Measurements from ENCODE around the gene BMP5. TPM values are rescaled to one million over a fixed set of nuclear protein-coding genes. Genes with fewer than 3 reads are reported as not detected.
A peak's percentile ranks its signal among the peaks of the same experiment; 100 is the strongest.

BMP5 gene
- total RNA-seq, 1 donor from 2014 or later, result 13.3 TPM

GRCh38 chr6:55774286-55775028 lies 100.9 kb downstream of the BMP5 start:
- intact Hi-C loops (cut with DNase I), result no loop called here
- Histone ChIP-seq H3K4me1 (peaks cover 7% of the 10 kb centered on the region), H3K36me3 (no peaks in the 10 kb centered on the region), H3K27ac (no peak overlapping the region), H3K27me3 (ENCODE audit: low read depth) (no peaks in the 10 kb centered on the region), H3K4me3 (no peak overlapping the region), H3K9me3 (no peaks in the 10 kb centered on the region)
- peak; percentile 39 to 52 for ATAC-seq
- TF ChIP-seq CTCF (IDR thresholded peaks at IDR 0.05), result no peak
- DNase-seq, result no peak

- intact Hi-C loops (cut with DNase I), result no loop called here
- Histone ChIP-seq H3K9me3 (no peaks in the 10 kb centered on the region), H3K36me3 (no peaks in the 10 kb centered on the region), H3K4me1 (peaks cover 7% of the 10 kb centered on the region), H3K27ac (no peak overlapping the region), H3K4me3 (no peak overlapping the region), H3K27me3 (ENCODE audit: low read depth) (no peaks in the 10 kb centered on the region)
- no peak for TF ChIP-seq CTCF (IDR thresholded peaks at IDR 0.05)
- ATAC-seq (no peak), DNase-seq (no peak)
Observed at GRCh38 chr6:55773620-55774216, 101.7 kb downstream of the BMP5 start.

- DNase-seq, result no peak
- Histone ChIP-seq H3K36me3 (no peaks in the 10 kb centered on the region), H3K4me1 (peaks cover 7% of the 10 kb centered on the region), H3K27ac (no peak overlapping the region), H3K27me3 (ENCODE audit: low read depth) (no peaks in the 10 kb centered on the region), H3K9me3 (no peaks in the 10 kb centered on the region), H3K4me3 (no peak overlapping the region)
- intact Hi-C loops (cut with DNase I), result no loop called here
- no peak for ATAC-seq
- no peak for TF ChIP-seq CTCF (IDR thresholded peaks at IDR 0.05)
Observed at GRCh38 chr6:55772730-55773129, 102.7 kb downstream of the BMP5 start.

GRCh38 chr6:55759536-55759935 lies 115.9 kb downstream of the BMP5 start:
- ATAC-seq, result no peak

More at GRCh38 chr6:55759536-55759935, 115.9 kb downstream of the BMP5 start:
- no peak overlapping the region for H3K4me3 ChIP-seq
- no peak for DNase-seq
- no peaks in the 10 kb centered on the region for H3K27me3 ChIP-seq (ENCODE audit: low read depth)
- intact Hi-C loops (cut with DNase I), result no loop called here
- H3K9me3 ChIP-seq, result no peaks in the 10 kb centered on the region
- H3K36me3 ChIP-seq, result no peaks in the 10 kb centered on the region
- TF ChIP-seq CTCF (IDR thresholded peaks at IDR 0.05), result no peak
- no peak overlapping the region for H3K27ac ChIP-seq
- H3K4me1 ChIP-seq, result no peaks in the 10 kb centered on the region

Data from lower lobe of right lung (tissue), 2 donors.